Retina (tissue), 1 donor: Measurements from ENCODE around the gene MALT1.
A peak's percentile ranks its signal among the peaks of the same experiment; 100 is the strongest.
"Not testable (repeated sequence)": the region's sequence is repeated elsewhere in the genome, so short reads cannot be mapped to it uniquely, and the experiment has no call there.

Experiments
- DNase-seq: peaks from one replicate; pipeline ENCODE4 v3.0.0-alpha.2; 2016

Gene MALT1

GRCh38 chr18:58671111-58671631 is at the start of gene MALT1:
Gene MALT1 (plus strand): TSS chr18:58671465. CDS start chr18:58671644, 179 bp downstream.
- peak; percentile 93 for DNase-seq

GRCh38 chr18:58624011-58624410 is 47.3 kb upstream of the MALT1 start:
- no peak for DNase-seq

- DNase-seq = no peak
Measured at GRCh38 chr18:58625839-58626238, 45.4 kb upstream of the MALT1 start.

GRCh38 chr18:58630071-58630470 is 41.2 kb upstream of the MALT1 start:
- no peak for DNase-seq

- DNase-seq = no peak
Measured at GRCh38 chr18:58631301-58631700, 40.0 kb upstream of the MALT1 start.

- no peak for DNase-seq
Measured at GRCh38 chr18:58632552-58632951, 38.7 kb upstream of the MALT1 start.

GRCh38 chr18:58633874-58634273 is 37.4 kb upstream of the MALT1 start:
- no peak for DNase-seq

GRCh38 chr18:58635891-58636290 is 35.4 kb upstream of the MALT1 start:
- no peak for DNase-seq

- DNase-seq = no peak
Measured at GRCh38 chr18:58637197-58637596, 34.1 kb upstream of the MALT1 start.

- no peak for DNase-seq
Measured at GRCh38 chr18:58637946-58638345, 33.3 kb upstream of the MALT1 start.

- no peak for DNase-seq
Measured at GRCh38 chr18:58638441-58638840, 32.8 kb upstream of the MALT1 start.

- no peak for DNase-seq
Measured at GRCh38 chr18:58639237-58639636, 32.0 kb upstream of the MALT1 start.

- DNase-seq = no peak
Measured at GRCh38 chr18:58639751-58640427, 31.4 kb upstream of the MALT1 start.

GRCh38 chr18:58640428-58640805 is 30.8 kb upstream of the MALT1 start:
- DNase-seq = no peak

GRCh38 chr18:58640891-58641610 is 30.2 kb upstream of the MALT1 start:
- no peak for DNase-seq

- not testable (repeated sequence) for DNase-seq
Measured at GRCh38 chr18:58643557-58643956, 27.7 kb upstream of the MALT1 start.

- DNase-seq = no peak
Measured at GRCh38 chr18:58645398-58645797, 25.9 kb upstream of the MALT1 start.

- no peak for DNase-seq
Measured at GRCh38 chr18:58646334-58646862, 24.9 kb upstream of the MALT1 start.

- DNase-seq = no peak
Measured at GRCh38 chr18:58649966-58650816, 21.1 kb upstream of the MALT1 start.

GRCh38 chr18:58650830-58651229 is 20.4 kb upstream of the MALT1 start:
- not testable (repeated sequence) for DNase-seq

GRCh38 chr18:58653144-58653722 is 18.0 kb upstream of the MALT1 start:
- not testable (repeated sequence) for DNase-seq

GRCh38 chr18:58653814-58654509 is 17.3 kb upstream of the MALT1 start:
- DNase-seq = no peak
